ENCODE data around the gene MYO1D. TPM values are rescaled to one million over a fixed set of nuclear protein-coding genes. Genes with fewer than 3 reads are reported as not detected.

The MYO1D gene
- total and polyA plus RNA-seq, 2 donors (not counting 1 experiment from before 2014, with no cell fraction given): 5.4 to 26.7 TPM

DNA sequence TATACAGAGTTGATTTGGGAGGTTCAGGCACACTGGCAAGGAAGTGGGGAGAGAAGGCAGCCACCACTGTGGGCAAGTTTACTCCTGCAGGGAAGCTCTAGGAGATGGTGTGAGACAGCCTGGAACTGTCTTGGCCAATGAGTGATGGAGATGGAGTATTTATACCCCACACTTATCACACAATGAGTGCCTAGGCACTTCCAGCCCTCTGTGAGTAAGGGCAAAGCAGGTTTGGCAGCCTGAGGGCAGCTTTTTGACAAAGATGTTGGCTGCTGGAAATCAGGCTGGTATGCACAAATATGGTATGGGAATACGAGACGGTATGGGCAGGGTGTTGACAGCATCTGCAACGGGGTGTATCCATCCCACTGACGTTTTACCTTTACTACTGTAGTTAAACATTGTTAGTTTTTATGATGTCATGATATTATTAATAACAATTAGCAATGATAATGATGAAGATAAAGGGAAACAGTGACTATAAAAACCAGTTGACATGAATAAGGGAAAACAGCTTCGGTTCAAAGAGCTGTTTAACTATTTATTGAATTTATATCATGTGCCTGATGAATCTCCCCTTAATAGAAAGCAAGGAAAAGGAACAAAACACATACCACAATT is 240.2 kb downstream of the MYO1D start:
- no peak overlapping the region for H3K4me3 Mint-ChIP-seq
- Histone ChIP-seq H3K79me2 (ENCODE audit: control insufficient read depth, insufficient read depth, low read length) (no peaks in the 10 kb centered on the region), H3K27ac (ENCODE audit: low read length in 2 of 2) (no peak overlapping the region), H3K36me3 (replicated peaks in 1 of 2; ENCODE audit: control extremely low read depth in 1 of 2, control insufficient read depth in 1 of 2, extremely low read depth in 1 of 2, insufficient read depth in 2 of 2, low read length in 1 of 2) (no peaks in the 10 kb centered on the region), H4K20me1 (ENCODE audit: control insufficient read depth, insufficient read depth, low read length, poor library complexity, severe bottlenecking) (no peaks in the 10 kb centered on the region), H3K4me2 (replicated peaks; ENCODE audit: low read depth, low read length, poor library complexity, severe bottlenecking) (no peak overlapping the region), H3K9ac (ENCODE audit: low read length) (no peak overlapping the region), H3K4me3 (ENCODE audit: control extremely low read depth in 1 of 5, extremely low read depth in 1 of 5, insufficient read depth in 1 of 5, low read depth in 2 of 5, low read length in 4 of 5) (no peak overlapping the region), H3K27me3 (replicated peaks in 1 of 4; ENCODE audit: control extremely low read depth in 1 of 4, control insufficient read depth in 3 of 4, insufficient read depth in 4 of 4, low read length in 3 of 4) (no peaks in the 10 kb centered on the region), H3K4me1 (ENCODE audit: control insufficient read depth in 2 of 2, insufficient read depth in 2 of 2, low read length in 2 of 2) (no peaks in the 10 kb centered on the region), H2AFZ (ENCODE audit: insufficient read depth, low read depth, low read length, poor library complexity, severe bottlenecking) (no peak overlapping the region), H3K9me3 (ENCODE audit: control extremely low read depth in 1 of 3, control insufficient read depth in 2 of 3, insufficient read depth in 1 of 3, low read length in 2 of 3) (no peaks in the 10 kb centered on the region)
- WGBS (ENCODE audit: insufficient coverage): no CpG with 5 or more reads among the region's 5 CpGs
- H3K4me1 Mint-ChIP-seq: no peaks in the 10 kb centered on the region
- POLR2A ChIA-PET: no interaction called here
- DNase-seq (no peak), ATAC-seq (ENCODE audit: low read depth) (no peak)
- no peak for TF ChIP-seq EZH2 (IDR thresholded peaks at IDR 0.05; ENCODE audit: borderline replicate concordance, insufficient read depth, low read depth, low read length, poor library complexity, severe bottlenecking)
- TF ChIP-seq, protein P1, sequence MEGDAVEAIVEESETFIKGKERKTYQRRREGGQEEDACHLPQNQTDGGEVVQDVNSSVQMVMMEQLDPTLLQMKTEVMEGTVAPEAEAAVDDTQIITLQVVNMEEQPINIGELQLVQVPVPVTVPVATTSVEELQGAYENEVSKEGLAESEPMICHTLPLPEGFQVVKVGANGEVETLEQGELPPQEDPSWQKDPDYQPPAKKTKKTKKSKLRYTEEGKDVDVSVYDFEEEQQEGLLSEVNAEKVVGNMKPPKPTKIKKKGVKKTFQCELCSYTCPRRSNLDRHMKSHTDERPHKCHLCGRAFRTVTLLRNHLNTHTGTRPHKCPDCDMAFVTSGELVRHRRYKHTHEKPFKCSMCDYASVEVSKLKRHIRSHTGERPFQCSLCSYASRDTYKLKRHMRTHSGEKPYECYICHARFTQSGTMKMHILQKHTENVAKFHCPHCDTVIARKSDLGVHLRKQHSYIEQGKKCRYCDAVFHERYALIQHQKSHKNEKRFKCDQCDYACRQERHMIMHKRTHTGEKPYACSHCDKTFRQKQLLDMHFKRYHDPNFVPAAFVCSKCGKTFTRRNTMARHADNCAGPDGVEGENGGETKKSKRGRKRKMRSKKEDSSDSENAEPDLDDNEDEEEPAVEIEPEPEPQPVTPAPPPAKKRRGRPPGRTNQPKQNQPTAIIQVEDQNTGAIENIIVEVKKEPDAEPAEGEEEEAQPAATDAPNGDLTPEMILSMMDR (IDR thresholded peaks at IDR 0.05): no peak
- no peak overlapping the region for H3K27ac Mint-ChIP-seq
- H3K9me3 Mint-ChIP-seq (ENCODE audit: insufficient read depth): peaks cover 2% of the 10 kb centered on the region
- intact Hi-C loops (cut with micrococcal nuclease): no loop called here
- H3K27me3 Mint-ChIP-seq: no peaks in the 10 kb centered on the region
- CTCF ChIA-PET: no interaction called here

DNA sequence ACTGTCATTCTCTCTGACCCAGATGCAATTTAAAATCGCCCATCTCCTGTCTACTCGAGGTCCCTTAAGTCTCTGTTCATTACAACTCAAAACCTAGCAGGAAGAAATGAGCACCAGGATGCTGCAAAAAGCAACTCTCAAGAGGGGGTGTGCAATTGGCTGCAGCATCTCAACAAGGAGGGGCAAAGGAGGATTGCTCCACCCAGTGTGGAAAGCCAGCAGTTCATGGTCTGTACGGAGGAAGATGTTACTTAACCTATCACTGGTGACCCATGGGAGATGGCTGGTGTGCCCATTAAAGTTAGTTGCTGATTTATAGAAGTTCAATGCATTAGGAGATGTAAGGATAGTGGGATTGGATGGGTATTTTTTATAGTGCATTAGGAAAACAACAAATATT is 242.8 kb downstream of the MYO1D start:
- CTCF ChIA-PET: no interaction called here
- H3K4me1 Mint-ChIP-seq: no peaks in the 10 kb centered on the region

More for the DNA sequence above, 242.8 kb downstream of the MYO1D start:
- no peak overlapping the region for H2AFZ ChIP-seq (ENCODE audit: insufficient read depth, low read depth, low read length, poor library complexity, severe bottlenecking)
- WGBS (ENCODE audit: insufficient coverage): 100% methylated on average over 1 of the region's 3 CpGs
- Mint-ChIP-seq H3K27ac (no peak overlapping the region), H3K9me3 (ENCODE audit: insufficient read depth) (no peaks in the 10 kb centered on the region), H3K27me3 (no peaks in the 10 kb centered on the region), H3K4me3 (no peak overlapping the region)
- TF ChIP-seq, protein P1 (IDR thresholded peaks at IDR 0.05): no peak
- TF ChIP-seq EZH2 (IDR thresholded peaks at IDR 0.05; ENCODE audit: borderline replicate concordance, insufficient read depth, low read depth, low read length, poor library complexity, severe bottlenecking): no peak
- no peak for DNase-seq
- H3K27me3 ChIP-seq (replicated peaks in 1 of 4; ENCODE audit: control extremely low read depth in 1 of 4, control insufficient read depth in 3 of 4, insufficient read depth in 4 of 4, low read length in 3 of 4): no peaks in the 10 kb centered on the region
- POLR2A ChIA-PET: no interaction called here
- H3K27ac ChIP-seq (ENCODE audit: low read length in 2 of 2): no peak overlapping the region
- H3K9ac ChIP-seq (ENCODE audit: low read length): no peak overlapping the region
- H3K36me3 ChIP-seq (replicated peaks in 1 of 2; ENCODE audit: control extremely low read depth in 1 of 2, control insufficient read depth in 1 of 2, extremely low read depth in 1 of 2, insufficient read depth in 2 of 2, low read length in 1 of 2): no peaks in the 10 kb centered on the region
- H3K79me2 ChIP-seq (ENCODE audit: control insufficient read depth, insufficient read depth, low read length): no peaks in the 10 kb centered on the region
- H3K4me2 ChIP-seq (replicated peaks; ENCODE audit: low read depth, low read length, poor library complexity, severe bottlenecking): no peak overlapping the region
- no peaks in the 10 kb centered on the region for H3K9me3 ChIP-seq (ENCODE audit: control extremely low read depth in 1 of 3, control insufficient read depth in 2 of 3, insufficient read depth in 1 of 3, low read length in 2 of 3)
- no peaks in the 10 kb centered on the region for H3K4me1 ChIP-seq (ENCODE audit: control insufficient read depth in 2 of 2, insufficient read depth in 2 of 2, low read length in 2 of 2)
- no peak overlapping the region for H3K4me3 ChIP-seq (ENCODE audit: control extremely low read depth in 1 of 5, extremely low read depth in 1 of 5, insufficient read depth in 1 of 5, low read depth in 2 of 5, low read length in 4 of 5)
- intact Hi-C loops (cut with micrococcal nuclease): no loop called here
- no peaks in the 10 kb centered on the region for H4K20me1 ChIP-seq (ENCODE audit: control insufficient read depth, insufficient read depth, low read length, poor library complexity, severe bottlenecking)
- ATAC-seq (ENCODE audit: low read depth): no peak
